ENCODE data around the gene U2SURP.

U2SURP gene

DNA sequence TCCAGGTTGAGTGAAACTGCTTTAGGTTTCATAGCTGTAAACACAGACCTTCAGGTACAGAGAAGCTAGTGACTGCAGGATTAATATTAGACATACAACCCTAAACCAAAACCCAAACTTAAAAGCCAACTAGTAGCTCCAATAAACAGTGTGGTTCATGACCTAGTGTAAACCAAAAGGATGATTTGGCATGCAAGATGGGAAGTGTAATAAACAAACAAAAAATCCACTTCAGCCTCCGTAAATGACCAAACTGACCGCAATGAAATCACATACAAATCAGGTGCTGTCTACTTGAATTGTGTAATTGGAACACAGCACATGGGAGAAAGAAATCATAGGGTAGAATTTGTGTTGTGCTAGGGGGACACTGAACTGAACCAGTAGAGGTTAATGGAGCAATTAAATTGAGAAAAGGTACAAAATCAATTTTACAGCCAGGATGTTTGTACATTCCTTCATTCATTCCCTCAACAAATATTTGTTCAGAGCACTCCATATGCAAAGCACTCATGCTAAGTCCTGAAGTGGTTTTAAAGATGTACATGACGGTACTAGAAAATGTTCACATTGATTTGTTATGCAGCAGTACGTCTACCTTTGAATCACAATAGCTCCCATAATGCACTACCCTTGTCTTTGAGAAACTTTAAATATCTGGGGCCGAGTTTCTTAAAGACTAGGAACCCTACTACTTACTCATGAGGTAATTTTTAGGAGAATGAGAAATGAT is 96.8 kb downstream of the U2SURP start:
- in situ Hi-C loops (cut with HindIII; ENCODE audit: low sequenced_read_pairs), result no loop called here

GRCh38 chr3:143099210-143099609 is 97.8 kb downstream of the U2SURP start:
- in situ Hi-C loops (cut with HindIII; ENCODE audit: low sequenced_read_pairs), result no loop called here

GRCh38 chr3:143099690-143100089 is 98.3 kb downstream of the U2SURP start:
- in situ Hi-C loops (cut with HindIII; ENCODE audit: low sequenced_read_pairs), result loop anchor here (25.0 kb wide), 1 partner anchor 563 kb away; no protein-coding TSS in a partner anchor

- in situ Hi-C loops (cut with HindIII; ENCODE audit: low sequenced_read_pairs), result loop anchor here (25.0 kb wide), 1 partner anchor 562 kb away; no protein-coding TSS in a partner anchor
These were observed 99.1 kb downstream of the U2SURP start for GRCh38 chr3:143100451-143100850.

DNA sequence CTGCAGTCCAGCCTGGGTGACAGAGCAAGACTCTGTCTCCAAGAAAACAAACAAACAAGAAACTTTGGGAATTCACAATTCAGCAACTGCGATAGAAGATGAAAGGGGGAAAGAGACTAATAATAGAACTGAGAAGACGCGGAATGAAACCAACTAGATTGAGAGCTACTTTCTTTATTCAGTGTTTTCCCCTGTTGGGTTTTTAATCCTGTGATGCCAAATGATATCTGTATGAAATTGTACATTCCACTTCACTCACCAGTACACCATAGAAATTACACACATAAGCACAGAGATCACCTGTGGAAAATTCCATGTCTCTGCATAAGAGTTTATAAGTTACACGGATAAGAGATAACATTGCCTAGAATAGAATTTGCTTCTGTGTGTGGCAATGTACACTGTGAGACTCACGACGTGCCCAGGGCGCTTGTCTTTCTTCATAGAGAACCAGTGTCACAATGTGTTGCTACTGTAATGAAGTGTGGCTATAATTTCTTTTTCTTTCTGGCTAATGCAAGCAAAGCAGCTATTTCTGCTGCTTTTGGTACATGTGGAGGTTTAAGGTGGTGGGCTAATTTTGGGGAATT is 100.5 kb downstream of the U2SURP start:
- in situ Hi-C loops (cut with HindIII; ENCODE audit: low sequenced_read_pairs), result loop anchor here (25.0 kb wide), 1 partner anchor 560 kb away; no protein-coding TSS in a partner anchor

- in situ Hi-C loops (cut with HindIII; ENCODE audit: low sequenced_read_pairs), result loop anchor here (25.0 kb wide), 1 partner anchor 559 kb away; no protein-coding TSS in a partner anchor
These were observed 102.3 kb downstream of the U2SURP start for GRCh38 chr3:143103652-143104051.

DNA sequence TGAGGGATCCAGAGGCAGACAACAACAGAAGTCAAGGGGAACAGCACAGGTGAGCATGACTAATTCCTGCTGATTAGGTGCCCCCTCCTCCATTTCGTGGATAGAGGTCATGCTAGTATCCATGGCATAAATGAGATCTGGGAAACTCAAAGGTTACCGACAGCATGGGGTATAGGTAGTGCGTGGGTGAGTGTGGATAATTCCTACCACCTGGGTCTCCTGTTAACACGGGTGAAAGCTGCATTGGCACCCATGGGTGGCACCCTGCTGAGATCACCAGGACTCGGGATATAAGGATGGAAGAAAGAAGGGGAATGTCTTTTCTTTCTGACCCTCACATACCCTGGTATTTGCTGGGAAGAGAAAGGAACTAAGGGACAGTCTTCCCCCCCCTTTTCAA is 103.8 kb downstream of the U2SURP start:
- in situ Hi-C loops (cut with HindIII; ENCODE audit: low sequenced_read_pairs), result loop anchor here (25.0 kb wide), 1 partner anchor 557 kb away; no protein-coding TSS in a partner anchor

DNA sequence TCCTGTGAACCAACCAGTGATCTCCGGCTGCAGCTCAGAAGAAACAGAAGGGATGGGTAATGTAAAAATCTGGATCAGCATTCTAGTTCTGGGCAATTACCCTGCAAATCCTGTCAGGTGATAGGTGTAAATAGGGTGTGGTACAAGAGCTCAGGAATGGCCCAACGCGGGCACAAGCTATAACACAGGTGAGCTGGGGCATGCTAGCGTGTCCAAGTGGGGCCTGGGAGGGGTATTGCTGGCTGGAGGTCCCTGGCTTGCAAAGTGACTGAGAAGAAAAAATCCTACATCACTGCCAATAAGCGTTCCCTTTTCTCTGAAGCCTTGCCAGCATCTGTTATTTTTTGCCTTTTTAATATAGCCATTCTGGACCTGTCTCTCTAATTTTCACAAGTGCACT is 108.5 kb downstream of the U2SURP start:
- in situ Hi-C loops (cut with HindIII; ENCODE audit: low sequenced_read_pairs), result loop anchor here (25.0 kb wide), 1 partner anchor 552 kb away; no protein-coding TSS in a partner anchor

Measured in endothelial cell of hepatic sinusoid (primary cell).